Left renal pelvis (tissue), 4 donors: ENCODE data around the gene TRAF3. TPM values are rescaled to one million over a fixed set of nuclear protein-coding genes. Genes with fewer than 3 reads are reported as not detected.

Experiments used
- DNase-seq, 4 donors: peaks; one replicate each; pipeline ENCODE4 v3.0.0-alpha.2; 2013; ENCODE audit warnings: low read depth in 4 of 4, low spot score in 3 of 4
- polyA plus RNA-seq, 4 donors: library from polyadenylated mRNA; unstranded; fragments of 120-200 nt; gene quantifications; one replicate each; pipeline ENCODE4 v1.2.1, GENCODE V29; 2013; ENCODE audit not compliant: insufficient read length in 4 of 4

The TRAF3 gene
- polyA plus RNA-seq, 4 donors, result 13.9 to 17.0 (median 15.5) TPM

GRCh38 chr14:102931580-102932285 lies 154.5 kb downstream of the TRAF3 start:
- DNase-seq, result no peak

GRCh38 chr14:102932484-102933248 lies 155.4 kb downstream of the TRAF3 start:
- DNase-seq, result no peak

DNA sequence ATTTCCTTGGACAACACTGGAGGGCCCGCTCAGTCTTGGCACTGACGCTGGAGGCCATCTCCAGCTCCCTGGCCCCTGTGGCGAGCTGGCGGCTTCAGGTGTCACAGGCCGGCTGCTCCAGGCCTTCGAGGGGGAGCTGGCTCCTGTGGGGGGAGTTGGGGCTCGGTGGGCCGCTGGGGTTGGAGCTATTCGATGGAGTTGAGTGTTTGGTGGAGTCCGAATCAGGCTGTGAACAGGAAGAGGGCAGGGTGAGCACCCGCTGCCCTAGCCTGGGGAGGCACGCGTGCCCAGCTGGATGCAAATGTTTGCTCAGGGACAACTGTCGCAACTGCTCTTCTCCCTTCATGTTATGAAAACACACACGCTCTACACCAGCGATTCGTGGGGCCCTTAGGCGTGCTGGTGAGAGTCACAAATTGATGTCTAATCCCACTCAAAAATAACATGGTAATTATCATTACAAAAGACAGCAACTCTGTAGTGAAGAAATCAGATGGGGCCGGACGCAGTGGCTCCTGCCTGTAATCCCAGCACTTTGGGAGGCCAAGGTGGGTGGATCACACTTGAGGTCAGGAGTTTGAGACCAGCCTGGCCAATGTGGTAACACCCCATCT lies 156.5 kb downstream of the TRAF3 start:
- no peak for DNase-seq

DNA sequence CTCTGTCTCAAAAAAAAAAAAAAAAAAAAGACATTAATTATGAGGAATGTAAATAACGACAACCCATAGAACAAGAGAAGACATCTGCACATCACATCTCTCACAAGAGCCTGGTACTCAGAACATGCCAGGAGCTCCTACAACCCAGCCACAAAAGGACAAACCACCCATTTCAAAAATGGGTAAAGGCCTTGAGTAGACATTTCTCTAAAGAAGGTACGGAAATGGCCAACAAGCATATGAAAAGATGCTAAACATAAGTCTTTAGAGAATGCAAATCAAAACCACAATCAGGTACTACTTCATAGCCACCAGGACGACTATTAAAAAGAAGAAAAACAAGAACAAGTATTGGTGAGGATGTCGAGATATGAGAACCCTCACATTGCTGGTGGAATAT lies 158.5 kb downstream of the TRAF3 start:
- DNase-seq, result no peak

- DNase-seq, result no peak
These were observed 160.3 kb downstream of the TRAF3 start for GRCh38 chr14:102937331-102938175.

GRCh38 chr14:102938191-102938590 lies 160.9 kb downstream of the TRAF3 start:
- DNase-seq, result no peak

DNA sequence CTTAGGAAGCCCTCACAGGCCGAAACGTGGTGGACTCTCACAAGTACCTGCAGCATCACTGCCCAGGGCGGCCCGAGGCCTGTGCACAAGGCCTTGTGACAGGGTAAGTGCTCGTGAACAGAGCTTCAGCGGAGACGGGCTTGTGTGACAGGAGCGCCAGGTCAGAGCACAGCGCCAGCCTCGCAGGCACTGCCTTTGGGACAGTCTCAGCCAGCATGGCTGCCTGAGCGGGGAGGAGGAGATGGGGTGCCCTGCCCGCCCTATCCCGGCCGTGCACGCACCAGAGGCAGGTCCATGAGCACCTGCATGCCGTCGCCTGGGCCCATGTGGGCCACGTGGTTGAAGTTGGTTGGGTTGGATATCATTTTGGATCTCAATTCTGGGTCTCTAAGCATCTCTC lies 162.1 kb downstream of the TRAF3 start:
- DNase-seq, result no peak

- no peak for DNase-seq
These were observed 162.7 kb downstream of the TRAF3 start for GRCh38 chr14:102939820-102940561.

- DNase-seq, result no peak
These were observed 163.6 kb downstream of the TRAF3 start for GRCh38 chr14:102940729-102941362.

- no peak for DNase-seq
These were observed 164.3 kb downstream of the TRAF3 start for GRCh38 chr14:102941419-102942011.

GRCh38 chr14:102942069-102942468 lies 164.8 kb downstream of the TRAF3 start:
- DNase-seq, result no peak

DNA sequence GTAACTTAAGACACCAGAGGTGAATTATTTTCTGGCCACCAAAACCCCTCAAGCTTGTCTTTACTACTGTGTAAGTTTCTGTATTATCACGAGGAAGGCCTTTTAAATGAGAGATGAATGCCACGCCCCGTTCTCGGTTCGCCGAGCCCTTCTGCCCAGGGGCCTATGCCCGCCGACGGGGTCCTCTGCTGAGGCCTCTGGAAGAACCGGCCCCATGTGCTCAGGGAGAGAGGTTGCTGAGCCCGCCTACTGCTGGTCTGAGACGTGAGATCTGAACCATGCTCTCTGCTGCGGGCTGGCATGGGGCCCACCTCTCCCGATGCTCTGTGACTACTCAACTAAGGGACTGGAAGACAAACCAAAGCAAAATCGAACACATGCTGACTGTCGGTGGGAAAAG lies 166.2 kb downstream of the TRAF3 start:
- no peak for DNase-seq

DNA sequence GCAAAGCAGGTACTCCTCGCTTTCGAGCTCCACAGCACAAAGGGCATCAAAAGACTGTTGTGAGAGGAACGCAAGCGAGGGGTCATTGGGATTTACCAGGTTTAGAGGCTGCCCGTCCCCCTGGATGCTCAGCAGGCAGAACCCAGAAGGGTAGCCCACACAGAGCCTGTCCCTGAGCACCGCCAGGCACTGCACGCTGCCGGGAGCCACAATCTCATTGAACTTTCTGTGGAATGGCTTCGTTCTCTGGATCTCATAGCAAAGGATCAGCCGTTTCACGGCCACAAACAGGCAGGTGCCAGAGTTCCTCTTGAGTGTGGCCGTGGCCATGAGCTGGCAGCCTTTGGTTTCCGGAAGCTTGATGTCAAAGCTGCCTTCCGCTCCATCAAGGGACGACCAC lies 166.7 kb downstream of the TRAF3 start:
- no peak for DNase-seq

GRCh38 chr14:102944448-102945330 lies 167.4 kb downstream of the TRAF3 start:
- no peak for DNase-seq

DNA sequence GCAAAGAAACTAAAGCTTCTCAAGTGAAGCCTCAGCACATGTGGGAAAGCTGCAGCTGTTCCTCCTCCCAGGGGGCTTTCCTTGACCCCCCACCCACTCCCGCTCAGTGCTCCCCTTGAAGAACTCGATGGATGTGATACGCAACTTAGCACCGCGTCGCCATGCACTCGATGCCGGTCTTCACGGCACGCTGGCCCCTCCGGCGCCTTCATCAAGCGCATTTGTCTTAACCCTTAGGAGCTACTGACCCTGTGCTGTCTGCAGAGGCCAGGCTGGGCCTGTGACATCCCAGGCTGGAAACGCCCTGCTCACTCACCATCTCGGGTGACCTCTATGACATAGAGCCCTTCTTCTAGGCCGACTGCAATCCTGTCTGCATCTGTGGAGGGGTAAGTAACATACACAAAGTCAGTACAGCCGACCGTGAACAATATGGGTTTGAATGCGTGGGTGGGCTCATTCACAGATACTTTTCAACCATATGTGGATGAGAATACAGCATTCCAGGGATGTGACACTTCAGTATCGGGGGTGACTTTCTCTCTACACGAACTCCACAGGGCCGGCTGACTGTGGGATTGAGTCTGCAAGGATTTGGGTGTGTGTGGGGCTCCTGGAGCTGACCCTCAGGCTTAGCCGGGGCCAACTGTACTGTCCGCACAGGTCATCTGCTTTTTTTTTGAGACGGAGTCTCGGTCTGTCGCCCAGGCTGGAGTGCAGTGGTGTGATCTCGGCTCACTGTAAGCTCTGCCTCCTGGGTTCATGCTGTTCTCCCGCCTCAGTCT lies 168.3 kb downstream of the TRAF3 start:
- DNase-seq, result no peak

DNA sequence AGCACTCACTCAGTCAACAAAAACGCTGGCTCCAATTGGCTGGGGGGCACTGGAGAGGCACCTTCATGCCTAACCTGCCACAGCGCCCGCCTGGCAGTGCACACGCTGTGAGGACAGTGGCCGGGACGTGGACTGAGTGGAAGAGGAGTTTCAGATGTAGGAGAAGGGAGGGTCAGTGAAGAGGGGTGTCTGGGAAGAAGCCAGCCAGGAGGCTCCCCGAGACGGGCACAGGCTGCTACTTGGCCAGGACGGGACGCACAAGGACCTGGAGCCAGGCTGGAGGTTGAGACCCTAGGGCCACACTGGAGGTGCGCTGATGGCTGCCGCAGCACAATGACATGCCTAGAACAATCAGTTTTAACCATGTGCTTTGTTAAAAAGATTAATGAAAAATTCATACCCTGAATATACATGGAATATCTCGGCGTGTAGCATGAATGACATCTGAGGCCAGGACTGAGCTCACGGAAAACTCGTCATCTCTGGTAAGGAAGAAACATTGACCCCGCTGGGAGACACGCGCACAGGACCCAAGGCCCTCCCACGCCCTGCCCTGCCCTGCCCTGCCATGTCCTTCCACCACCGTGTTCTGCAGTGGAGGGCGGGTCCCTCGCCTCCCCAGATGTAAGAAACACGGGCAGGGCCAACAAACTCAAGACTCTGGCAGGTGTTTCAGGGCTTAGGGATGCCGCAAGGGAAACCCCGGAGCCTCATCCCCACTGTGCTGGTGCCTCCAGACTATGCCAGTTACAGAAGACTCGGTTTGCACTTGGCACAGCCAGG lies 170.3 kb downstream of the TRAF3 start:
- no peak for DNase-seq

- DNase-seq, result no peak
These were observed 171.4 kb downstream of the TRAF3 start for GRCh38 chr14:102948698-102949061.
